Epithelial cell of proximal tubule (primary cell): Measurements from ENCODE around the gene PRM3. TPM values are rescaled to one million over a fixed set of nuclear protein-coding genes. Genes with fewer than 3 reads are reported as not detected.
"Not testable (repeated sequence)": the region's sequence is repeated elsewhere in the genome, so short reads cannot be mapped to it uniquely, and the experiment has no call there.

Source experiments
- DNase-seq: peaks from one replicate; pipeline ENCODE4 v3.0.0-alpha.2; 2011; ENCODE audit warnings: low read depth
- H3K4me3 ChIP-seq: 2 replicates; pipeline ENCODE4 v1.5.1; 2011; ENCODE audit warnings: low read depth, mild to moderate bottlenecking, low read length
- CTCF ChIP-seq: conservative IDR thresholded peaks from 2 replicates; pipeline ENCODE4 v1.5.1; 2012; ENCODE audit warnings: low read depth, mild to moderate bottlenecking, low read length
- total RNA-seq: library from RNA; depleted of rRNA; stranded (reverse); fragments of >200 nt; gene quantifications from 2 replicates; pipeline ENCODE4 v1.2.3, GENCODE V29; 2015

The PRM3 gene
- total RNA-seq, 1 donor from 2014 or later, result not detected

- no peak overlapping the region for H3K4me3 ChIP-seq
- TF ChIP-seq CTCF, result no peak
- no peak for DNase-seq
Measured at GRCh38 chr16:11291091-11291703, 17.8 kb upstream of the PRM3 start.

- TF ChIP-seq CTCF, result no peak
- no peak overlapping the region for H3K4me3 ChIP-seq
- DNase-seq, result no peak
Measured at GRCh38 chr16:11290102-11290893, 16.9 kb upstream of the PRM3 start.

- H3K4me3 ChIP-seq, DNase-seq: not testable (repeated sequence)
Measured at GRCh38 chr16:11289696-11290095, 16.3 kb upstream of the PRM3 start.

- DNase-seq, result no peak
- no peak for TF ChIP-seq CTCF
Measured at GRCh38 chr16:11289202-11289601, 15.8 kb upstream of the PRM3 start.

GRCh38 chr16:11285842-11286241, 12.4 kb upstream of the PRM3 start:
- no peak for DNase-seq
- H3K4me3 ChIP-seq, result no peak overlapping the region
- no peak for TF ChIP-seq CTCF

More at GRCh38 chr16:11289202-11289601, 15.8 kb upstream of the PRM3 start:
- H3K4me3 ChIP-seq, result no peak overlapping the region

GRCh38 chr16:11283820-11284248, 10.4 kb upstream of the PRM3 start:
- no peak for TF ChIP-seq CTCF
- H3K4me3 ChIP-seq, result no peak overlapping the region
- DNase-seq, result no peak

GRCh38 chr16:11280616-11281522, 7.4 kb upstream of the PRM3 start, which contains the start of gene PRM1:
Gene PRM1 (minus strand): TSS chr16:11281330. CDS start chr16:11281238, 92 bp downstream.
- no peak within 1 kb of the TSS for H3K4me3 ChIP-seq
- no peak for DNase-seq
- no peak for TF ChIP-seq CTCF
